Measurements from ENCODE around the gene DNAJC7.

DNA sequence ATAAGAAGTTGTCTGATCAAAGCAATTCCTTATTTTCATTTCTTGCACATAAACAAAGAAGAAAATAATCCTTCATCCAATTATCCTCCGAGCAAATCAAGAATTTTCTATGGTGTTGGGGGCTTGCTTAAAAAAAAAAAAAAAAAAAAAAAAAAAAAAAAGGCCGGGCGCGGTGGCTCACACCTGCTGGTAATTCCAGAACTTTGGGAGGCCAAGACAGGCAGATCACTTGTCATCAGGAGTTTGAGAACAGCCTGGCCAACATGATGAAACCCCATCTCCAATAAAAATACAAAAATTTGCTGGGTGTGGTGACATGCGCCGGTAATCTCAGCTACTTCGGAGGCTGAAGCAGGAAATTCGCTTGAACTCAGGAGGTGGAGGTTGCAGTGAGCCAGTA lies 31.3 kb downstream of the DNAJC7 start:
- TF ChIP-seq, protein P1, sequence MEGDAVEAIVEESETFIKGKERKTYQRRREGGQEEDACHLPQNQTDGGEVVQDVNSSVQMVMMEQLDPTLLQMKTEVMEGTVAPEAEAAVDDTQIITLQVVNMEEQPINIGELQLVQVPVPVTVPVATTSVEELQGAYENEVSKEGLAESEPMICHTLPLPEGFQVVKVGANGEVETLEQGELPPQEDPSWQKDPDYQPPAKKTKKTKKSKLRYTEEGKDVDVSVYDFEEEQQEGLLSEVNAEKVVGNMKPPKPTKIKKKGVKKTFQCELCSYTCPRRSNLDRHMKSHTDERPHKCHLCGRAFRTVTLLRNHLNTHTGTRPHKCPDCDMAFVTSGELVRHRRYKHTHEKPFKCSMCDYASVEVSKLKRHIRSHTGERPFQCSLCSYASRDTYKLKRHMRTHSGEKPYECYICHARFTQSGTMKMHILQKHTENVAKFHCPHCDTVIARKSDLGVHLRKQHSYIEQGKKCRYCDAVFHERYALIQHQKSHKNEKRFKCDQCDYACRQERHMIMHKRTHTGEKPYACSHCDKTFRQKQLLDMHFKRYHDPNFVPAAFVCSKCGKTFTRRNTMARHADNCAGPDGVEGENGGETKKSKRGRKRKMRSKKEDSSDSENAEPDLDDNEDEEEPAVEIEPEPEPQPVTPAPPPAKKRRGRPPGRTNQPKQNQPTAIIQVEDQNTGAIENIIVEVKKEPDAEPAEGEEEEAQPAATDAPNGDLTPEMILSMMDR (IDR thresholded peaks at IDR 0.05): no peak
- no peak for TF ChIP-seq EP300 (IDR thresholded peaks at IDR 0.05)

Measured in upper lobe of left lung (tissue), 4 donors.